ENCODE results near the gene AGAP1. TPM values are rescaled to one million over a fixed set of nuclear protein-coding genes. Genes with fewer than 3 reads are reported as not detected.

Gene AGAP1
- total and polyA plus RNA-seq, 2 donors from 2014 or later, result 8.1 to 44.5 TPM

DNA sequence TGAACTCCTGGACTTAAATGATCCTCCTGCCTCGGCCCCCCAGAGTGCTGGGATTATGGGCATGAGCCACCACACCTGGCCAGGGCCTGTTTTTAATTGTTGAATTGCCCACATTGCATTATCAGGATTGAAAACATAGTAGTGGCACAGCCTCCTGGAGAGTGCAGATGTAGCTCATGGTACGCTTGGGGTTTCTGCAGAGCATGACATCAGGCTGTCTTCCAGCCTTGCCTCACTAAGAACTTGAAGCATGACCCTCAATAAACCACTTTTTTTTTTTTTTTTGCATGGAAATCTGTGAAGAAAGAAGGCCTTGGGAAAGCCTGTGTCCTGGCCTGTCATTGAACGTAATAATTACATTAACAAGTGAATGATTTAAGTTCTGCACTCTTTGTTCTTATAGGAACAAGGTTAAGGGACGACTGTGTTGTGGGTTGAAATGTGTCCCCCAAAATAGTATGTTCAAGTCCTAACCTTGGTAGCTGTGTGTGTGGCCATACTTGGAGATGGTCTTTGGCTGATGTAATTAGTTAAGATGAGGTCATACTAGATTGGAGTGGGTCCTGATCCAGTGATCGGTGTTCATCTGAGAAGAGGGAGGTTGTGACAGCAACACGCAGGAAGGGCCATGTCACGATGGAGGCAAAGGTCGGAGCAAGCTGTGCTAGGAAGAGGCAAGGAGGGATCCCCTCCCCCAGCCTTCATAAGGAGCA, 90.2 kb downstream of the AGAP1 start:
- Histone ChIP-seq H3K4me3 (ENCODE audit: low read length in 3 of 3) (no peak overlapping the region), H3K4me1 (ENCODE audit: control insufficient read depth in 2 of 3, insufficient read depth in 2 of 3, low read depth in 1 of 3, low read length in 3 of 3) (peaks cover 0 to 13% (median 8%) of the 10 kb centered on the region in 3 donors), H3K9ac (ENCODE audit: low read length in 3 of 3) (no peak overlapping the region), H3K36me3 (ENCODE audit: control insufficient read depth in 2 of 3, insufficient read depth in 3 of 3, low read length in 3 of 3) (no peaks in the 10 kb centered on the region), H3K27ac (ENCODE audit: low read depth in 2 of 2, low read length in 2 of 2) (no peak overlapping the region), H3K27me3 (ENCODE audit: control insufficient read depth, insufficient read depth, low read length) (no peaks in the 10 kb centered on the region), H3K9me3 (ENCODE audit: control insufficient read depth in 2 of 3, insufficient read depth in 1 of 3, low read length in 3 of 3) (no peaks in the 10 kb centered on the region)
- DNase-seq (no peak), FAIRE-seq (no peak)
- intact Hi-C loops (cut with DNase I), result no loop called here
- TF ChIP-seq, protein P1, sequence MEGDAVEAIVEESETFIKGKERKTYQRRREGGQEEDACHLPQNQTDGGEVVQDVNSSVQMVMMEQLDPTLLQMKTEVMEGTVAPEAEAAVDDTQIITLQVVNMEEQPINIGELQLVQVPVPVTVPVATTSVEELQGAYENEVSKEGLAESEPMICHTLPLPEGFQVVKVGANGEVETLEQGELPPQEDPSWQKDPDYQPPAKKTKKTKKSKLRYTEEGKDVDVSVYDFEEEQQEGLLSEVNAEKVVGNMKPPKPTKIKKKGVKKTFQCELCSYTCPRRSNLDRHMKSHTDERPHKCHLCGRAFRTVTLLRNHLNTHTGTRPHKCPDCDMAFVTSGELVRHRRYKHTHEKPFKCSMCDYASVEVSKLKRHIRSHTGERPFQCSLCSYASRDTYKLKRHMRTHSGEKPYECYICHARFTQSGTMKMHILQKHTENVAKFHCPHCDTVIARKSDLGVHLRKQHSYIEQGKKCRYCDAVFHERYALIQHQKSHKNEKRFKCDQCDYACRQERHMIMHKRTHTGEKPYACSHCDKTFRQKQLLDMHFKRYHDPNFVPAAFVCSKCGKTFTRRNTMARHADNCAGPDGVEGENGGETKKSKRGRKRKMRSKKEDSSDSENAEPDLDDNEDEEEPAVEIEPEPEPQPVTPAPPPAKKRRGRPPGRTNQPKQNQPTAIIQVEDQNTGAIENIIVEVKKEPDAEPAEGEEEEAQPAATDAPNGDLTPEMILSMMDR (IDR thresholded peaks at IDR 0.05; ENCODE audit: borderline replicate concordance, extremely low read depth, insufficient read depth), result no peak

DNA sequence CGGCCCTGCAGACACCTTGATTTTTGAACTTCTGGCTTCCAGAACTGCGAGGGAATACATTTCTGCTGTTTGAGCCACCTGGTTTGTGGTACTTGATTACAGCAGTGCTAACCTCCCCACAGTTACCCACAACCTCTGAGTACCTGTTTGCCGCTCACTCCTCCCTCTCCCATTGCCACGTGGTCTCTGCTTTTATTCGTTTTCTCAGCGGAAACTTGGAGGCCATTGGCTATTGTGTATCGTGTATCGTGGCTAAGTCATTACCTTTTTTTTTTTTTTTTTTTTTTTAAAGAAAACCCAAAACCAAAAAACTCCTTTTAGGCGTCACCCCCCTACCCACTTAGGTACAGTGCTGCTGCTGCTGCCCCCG, 90.8 kb downstream of the AGAP1 start:
- FAIRE-seq (no peak), DNase-seq (no peak)
- H3K36me3 ChIP-seq (ENCODE audit: control insufficient read depth in 2 of 3, insufficient read depth in 3 of 3, low read length in 3 of 3), result no peaks in the 10 kb centered on the region
- TF ChIP-seq, protein P1 (IDR thresholded peaks at IDR 0.05; ENCODE audit: borderline replicate concordance, extremely low read depth, insufficient read depth), result no peak
- H3K4me3 ChIP-seq (ENCODE audit: low read length in 3 of 3), result no peak overlapping the region
- no peak overlapping the region for H3K27ac ChIP-seq (ENCODE audit: low read depth in 2 of 2, low read length in 2 of 2)
- H3K9me3 ChIP-seq (ENCODE audit: control insufficient read depth in 2 of 3, insufficient read depth in 1 of 3, low read length in 3 of 3), result no peaks in the 10 kb centered on the region
- intact Hi-C loops (cut with DNase I), result no loop called here
- no peak overlapping the region for H3K9ac ChIP-seq (ENCODE audit: low read length in 3 of 3)
- H3K4me1 ChIP-seq (ENCODE audit: control insufficient read depth in 2 of 3, insufficient read depth in 2 of 3, low read depth in 1 of 3, low read length in 3 of 3), result peaks cover 0 to 13% (median 8%) of the 10 kb centered on the region in 3 donors
- no peaks in the 10 kb centered on the region for H3K27me3 ChIP-seq (ENCODE audit: control insufficient read depth, insufficient read depth, low read length)

DNA sequence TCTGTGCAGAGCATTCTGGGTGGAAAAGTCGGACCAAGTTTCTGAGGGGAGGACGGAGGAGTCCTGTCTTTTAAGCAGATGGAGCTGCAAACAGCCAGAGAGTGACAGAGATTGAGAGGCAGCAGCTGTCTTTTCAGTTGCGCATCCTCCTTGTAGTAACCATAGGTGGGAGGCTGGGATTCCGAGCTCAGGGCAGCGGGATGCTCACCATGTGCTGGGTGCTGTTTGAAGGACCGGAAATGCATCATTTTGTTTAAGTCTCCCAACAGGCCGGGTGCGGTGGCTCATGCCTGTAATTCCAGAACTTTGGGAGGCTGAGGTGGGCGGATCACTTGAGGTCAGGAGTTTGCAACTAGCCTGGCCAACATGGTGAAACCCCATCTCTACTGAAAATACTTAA, 93.4 kb downstream of the AGAP1 start:
- H3K36me3 ChIP-seq (ENCODE audit: control insufficient read depth in 2 of 3, insufficient read depth in 3 of 3, low read length in 3 of 3), result no peaks in the 10 kb centered on the region
- H3K4me1 ChIP-seq (ENCODE audit: control insufficient read depth in 2 of 3, insufficient read depth in 2 of 3, low read depth in 1 of 3, low read length in 3 of 3), result peaks cover 0 to 10% (median 9%) of the 10 kb centered on the region in 3 donors
- DNase-seq, result no peak
- H3K27ac ChIP-seq (ENCODE audit: low read depth in 2 of 2, low read length in 2 of 2), result no peak overlapping the region
- H3K27me3 ChIP-seq (ENCODE audit: control insufficient read depth, insufficient read depth, low read length), result no peaks in the 10 kb centered on the region
- H3K9ac ChIP-seq (ENCODE audit: low read length in 3 of 3), result no peak overlapping the region
- H3K9me3 ChIP-seq (ENCODE audit: control insufficient read depth in 2 of 3, insufficient read depth in 1 of 3, low read length in 3 of 3), result no peaks in the 10 kb centered on the region
- H3K4me3 ChIP-seq (ENCODE audit: low read length in 3 of 3), result no peak overlapping the region
- TF ChIP-seq, protein P1 (IDR thresholded peaks at IDR 0.05; ENCODE audit: borderline replicate concordance, extremely low read depth, insufficient read depth), result no peak
- intact Hi-C loops (cut with DNase I), result no loop called here
- FAIRE-seq, result no peak

All from kidney (tissue), 14 donors.